Right forelimb (tissue), 1 donor: Measurements from ENCODE around the gene TBC1D8.
A peak's percentile ranks its signal among the peaks of the same experiment; 100 is the strongest.

Source experiments
- DNase-seq: peaks from one replicate; pipeline ENCODE4 v3.0.0-alpha.2; 2018

TBC1D8 gene

DNA sequence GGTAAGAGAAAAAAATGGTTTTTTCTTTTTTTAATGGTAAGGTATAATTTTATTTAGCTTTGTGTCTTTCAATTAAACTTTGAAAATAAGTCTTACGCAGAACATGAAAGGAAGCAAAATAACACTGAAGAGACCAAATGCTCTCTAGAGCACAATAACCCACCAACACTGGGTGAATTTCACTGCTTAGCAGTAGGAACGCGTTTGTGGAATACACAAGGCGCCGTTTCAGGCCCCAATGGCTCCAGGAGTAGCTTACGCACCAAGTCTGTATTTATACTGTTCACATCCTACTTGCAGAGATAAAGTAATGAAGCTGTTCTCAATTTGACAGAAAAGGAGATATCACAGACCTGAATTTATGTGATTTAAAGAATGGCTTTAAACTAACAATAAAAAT, 125.6 kb downstream of the TBC1D8 start:
- DNase-seq: no peak

DNA sequence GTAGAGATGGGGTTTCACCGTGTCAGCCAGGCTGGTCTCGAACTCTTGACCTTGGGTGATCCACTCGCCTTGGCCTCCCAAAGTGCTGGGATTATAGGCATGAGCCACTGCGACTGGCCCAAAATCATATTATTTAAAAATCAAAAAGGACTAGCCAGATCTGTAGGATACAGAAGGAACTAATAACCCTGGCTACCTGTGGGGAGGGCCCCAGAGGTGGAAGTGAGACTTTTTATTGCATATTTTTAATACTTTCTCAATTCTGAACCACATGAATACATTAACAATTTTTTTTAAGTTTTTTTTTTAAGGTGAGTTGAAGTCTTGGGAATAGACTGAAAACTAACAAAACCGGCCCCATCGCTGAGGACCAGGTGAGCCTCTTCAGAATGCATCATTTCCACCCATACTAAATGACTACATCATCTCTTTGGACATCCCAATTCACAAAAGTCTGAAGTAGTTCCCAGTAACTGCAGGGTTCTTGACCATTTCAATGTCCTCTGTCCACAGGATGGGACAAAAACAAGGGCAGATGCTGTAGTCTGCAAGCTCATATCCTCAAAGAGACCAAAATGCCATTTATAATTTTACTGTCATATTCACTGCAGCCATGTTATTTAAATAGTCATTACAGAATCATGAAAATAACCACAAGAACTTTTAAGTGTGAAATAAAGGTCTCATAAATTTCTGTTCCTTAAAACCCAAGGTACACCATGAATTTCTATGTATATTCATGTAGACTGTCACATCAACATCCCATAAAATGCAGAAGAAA, 127.7 kb downstream of the TBC1D8 start:
- no peak for DNase-seq

DNA sequence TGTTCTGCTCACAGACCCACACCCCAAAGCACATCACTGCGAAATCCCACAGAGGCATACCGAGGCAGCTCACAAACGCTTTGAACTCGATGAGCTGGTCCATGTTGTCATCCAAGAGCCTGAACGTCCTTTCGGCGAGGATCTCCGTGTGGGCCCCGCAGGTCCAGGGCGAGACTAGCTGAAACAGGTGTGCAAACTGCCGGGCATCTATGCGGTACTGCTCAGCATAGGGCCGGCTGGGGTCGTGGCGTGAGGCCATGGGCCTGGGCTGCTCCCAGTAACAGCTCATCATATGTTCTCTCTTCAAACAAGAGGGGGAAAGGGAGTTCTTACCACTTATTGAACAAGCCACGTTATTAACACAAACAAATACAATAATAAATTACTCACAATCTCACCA, 129.0 kb downstream of the TBC1D8 start:
- DNase-seq: no peak

DNA sequence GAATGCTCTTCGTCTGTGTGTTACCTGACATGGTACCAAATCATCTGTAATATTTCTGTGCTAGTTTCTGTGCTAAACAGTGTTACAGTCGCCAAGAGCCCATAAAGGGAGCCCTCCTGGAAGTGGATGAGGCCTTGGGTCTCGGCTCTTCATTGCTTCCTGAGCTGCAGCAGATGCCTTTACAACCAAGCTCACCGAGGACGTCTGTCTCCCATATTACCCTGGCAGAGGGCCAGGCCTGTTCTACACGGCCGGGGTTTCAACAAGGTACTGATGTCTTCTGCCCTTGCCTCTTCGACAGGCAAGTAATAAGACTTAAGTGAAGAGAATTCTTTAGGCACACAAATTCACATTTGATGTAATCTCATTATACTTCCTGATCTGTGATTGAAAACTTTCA, 132.2 kb downstream of the TBC1D8 start:
- DNase-seq: no peak

DNA sequence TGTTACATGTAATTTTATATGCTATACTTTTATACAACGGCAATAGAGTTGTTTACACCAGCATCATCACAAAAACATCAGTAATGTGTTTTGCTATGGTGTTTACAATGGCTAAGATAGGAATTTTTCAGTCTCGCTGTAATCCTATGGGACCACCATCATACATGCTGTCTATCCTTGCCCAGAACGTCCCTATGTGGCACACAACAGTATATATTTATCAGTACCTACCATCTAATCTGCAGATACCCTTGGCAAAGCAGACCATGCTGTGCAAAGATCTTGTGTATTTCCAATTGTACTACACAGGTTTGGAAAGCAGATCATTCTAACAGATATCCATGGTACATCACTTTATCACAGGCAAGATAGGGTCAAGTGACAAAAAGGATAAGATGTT, 133.8 kb downstream of the TBC1D8 start:
- no peak for DNase-seq

DNA sequence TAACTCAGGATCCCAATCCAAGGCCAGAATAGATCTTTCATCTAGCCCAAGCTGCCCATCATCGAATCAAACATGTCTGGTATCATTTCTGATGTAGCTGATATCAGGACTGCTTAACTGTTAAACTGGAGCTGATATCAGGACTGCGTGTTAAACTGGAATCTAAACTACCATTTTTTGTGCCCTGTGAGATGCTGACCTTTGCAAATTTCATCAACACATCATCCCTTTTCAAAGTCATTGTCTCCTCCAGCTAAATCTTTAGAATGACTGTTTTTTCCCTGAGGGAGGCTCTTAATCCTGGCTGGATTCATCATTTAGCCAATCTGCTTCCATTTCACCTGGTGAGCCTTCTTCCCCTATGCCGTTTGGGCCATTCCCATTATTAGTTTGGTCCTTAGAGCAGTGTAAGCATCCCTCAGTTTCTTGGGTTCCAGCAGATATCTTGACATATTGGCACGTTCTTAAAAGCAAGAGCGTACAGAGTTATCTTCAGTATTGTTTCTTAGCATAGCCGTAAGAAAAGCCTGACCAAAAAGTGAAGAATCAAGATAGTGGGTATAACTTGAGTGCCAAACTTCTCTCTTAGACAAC, 136.8 kb downstream of the TBC1D8 start:
- no peak for DNase-seq

DNA sequence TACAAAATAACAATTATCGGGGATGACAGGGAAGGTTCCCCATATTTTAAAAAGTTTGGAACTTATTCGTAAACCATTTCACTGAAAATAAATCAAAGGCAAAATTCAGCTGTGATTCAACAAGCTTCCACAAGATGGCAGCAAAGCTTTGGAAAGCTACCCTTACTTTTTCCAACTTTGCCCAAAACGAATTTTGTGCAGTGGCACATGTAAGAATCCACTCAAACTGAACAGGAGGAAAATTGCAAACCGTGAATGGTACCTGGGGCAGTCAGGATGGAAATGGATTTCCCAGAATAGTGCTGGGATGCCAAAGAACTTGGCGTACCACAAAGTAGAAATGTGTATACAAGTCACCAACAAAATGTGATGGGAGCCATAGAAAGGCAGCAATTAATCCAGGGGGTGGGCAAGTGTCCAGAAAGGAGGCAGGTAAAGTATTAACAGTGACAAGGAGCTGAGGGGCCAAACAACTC, 138.4 kb downstream of the TBC1D8 start:
- DNase-seq: peak; percentile 66

DNA sequence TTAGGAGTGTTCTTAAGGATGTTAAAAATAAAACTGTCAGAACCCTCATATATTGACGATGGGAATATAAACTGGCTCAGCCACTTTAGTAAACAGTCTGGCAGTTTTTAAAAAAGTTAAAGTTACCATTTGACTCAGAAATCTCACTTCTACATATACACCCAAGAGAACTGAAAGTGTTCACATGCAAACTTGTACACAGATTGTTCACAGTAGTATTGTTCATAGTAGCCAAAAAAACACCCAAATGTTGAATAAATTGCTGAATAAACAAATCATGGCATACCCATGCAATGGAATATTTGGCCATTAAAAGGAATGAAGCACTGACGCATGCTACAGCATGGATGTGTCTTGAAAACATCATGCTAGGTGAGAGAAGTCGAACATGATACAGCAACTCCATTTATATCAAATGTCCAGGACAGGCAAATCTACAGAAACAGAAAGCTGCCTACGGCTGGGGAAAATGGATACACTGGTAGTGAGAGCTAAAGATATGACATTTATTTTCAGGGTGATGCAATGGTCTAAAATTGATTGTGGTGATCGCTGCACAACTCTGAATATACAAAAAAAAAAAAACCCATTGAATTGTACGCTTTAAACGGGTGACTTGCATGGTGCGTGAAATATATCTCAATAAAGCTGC, 139.0 kb downstream of the TBC1D8 start:
- no peak for DNase-seq

DNA sequence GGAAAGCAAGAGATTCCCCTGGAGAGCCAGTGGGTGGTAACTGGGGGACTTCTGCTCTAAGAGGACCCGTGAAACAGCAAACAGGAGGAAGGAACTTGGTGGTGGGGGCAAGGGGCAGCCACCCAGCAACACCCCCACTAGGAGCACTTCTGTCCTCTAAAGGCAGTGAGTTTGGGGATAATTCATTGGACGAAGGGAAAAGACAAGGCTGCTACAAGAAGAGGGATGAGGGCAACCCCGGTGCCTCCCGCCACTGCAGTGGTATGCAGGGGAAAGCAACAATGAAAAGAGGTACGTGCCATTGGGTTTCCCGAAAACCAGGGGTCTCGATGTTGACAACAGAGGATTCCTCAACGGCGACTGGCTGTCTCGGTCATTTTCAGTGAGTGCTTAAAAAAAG, 140.0 kb downstream of the TBC1D8 start:
- DNase-seq: no peak

DNA sequence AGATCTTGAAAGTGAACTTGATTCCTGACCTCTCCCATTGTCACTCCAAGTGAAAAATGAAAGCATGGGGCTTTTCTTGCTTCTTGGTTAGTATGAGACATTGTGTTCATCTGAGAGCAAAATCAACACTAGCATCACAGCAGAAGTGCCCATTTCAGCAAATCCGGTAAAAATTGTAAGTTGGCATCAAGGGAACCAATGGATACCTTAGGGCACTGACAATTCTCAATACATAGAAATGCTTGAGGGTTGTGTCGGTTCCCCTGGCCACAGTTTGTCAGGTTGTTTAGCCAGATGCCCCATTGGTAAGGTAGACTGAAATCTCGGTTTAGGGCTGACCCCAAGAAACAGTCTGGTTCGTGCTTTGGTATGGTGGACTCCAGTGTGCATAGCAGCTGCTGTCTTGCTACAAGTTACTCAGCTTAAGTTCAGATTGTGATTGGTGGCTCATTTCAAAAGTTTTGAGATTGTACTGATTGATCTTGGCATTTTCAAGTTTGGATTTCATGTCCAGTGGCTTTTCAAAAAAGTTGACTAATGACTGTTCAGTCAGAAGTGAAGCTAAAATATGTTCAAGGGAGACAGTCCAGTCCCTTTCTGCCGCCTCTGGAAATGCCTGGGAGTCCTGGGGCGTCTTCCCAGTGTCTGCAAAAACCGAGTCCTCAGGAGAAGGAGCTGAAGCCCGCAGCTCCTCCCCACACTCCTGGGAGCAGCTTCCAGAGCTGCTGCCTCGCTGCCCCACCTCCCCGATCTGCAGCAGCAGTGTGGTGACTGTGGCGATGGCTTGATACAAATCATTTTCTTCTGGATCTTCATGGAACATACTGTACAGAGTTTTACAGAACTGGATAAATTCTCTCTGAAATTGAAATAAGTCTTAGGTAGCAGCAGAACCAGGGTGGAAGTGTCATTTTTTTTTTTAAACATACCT, 143.5 kb downstream of the TBC1D8 start:
- DNase-seq: no peak

DNA sequence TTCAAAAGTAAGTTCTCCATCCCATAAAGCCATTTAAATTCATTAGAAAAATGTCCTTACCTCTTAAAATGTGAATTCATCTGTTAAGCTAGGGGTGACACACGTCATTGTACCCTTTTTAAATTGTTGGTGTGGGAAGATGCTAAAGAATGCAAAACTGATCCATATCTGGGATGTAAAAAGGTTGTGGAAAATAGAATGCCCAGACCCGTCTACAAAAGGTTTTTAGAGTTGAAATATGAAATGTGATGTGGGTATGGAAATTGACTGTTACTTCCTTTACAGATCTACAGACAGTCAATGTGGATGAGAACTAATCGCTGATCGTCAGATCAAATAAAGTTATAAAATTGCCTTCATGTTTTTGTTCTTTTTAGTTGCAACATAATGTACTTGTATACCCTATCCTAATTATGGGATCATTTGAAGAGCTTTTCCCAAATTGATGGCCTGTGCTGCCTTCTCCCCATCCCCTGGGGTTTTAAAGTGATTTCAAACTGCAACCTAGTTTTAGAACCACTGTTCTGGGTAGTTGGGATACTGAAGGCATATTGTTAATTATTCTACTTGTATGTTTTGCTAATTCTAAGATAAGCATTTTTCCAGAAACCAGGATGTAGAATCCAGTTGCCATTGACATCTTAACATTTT, 145.0 kb downstream of the TBC1D8 start:
- DNase-seq: no peak

DNA sequence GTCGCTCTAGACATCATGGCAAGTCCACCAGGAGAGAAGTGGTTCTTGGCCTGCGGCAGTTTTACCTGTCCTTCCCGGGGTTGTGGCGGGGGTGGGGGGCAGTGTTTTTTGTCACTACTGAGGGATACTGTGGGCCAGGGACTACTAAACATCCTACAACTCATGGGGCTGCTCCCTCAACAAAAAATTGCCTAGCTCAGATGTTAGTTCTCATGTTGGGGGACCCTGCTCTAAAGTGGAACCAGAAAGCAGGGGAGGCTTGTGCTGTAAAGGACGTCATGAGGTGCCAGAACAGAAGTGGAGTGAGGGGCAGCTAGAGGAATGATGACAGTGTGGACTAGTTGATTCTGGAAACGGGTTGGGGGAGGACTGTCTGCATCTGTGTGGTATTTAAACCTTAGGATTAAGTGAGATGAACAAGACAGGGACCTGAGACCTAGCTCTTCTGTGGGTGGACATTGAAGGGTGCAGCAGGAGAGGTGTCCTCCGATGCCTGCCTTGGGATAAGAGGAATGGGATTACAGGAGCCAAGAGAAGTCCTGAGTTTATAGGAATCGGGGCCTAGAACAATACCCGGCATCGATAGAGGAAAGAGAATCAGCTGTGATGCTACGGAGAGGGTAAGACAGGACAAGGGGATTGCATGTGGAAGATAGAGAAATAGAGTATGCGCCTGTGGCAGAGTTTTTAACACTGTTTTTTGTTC, 146.4 kb downstream of the TBC1D8 start:
- DNase-seq: no peak

DNA sequence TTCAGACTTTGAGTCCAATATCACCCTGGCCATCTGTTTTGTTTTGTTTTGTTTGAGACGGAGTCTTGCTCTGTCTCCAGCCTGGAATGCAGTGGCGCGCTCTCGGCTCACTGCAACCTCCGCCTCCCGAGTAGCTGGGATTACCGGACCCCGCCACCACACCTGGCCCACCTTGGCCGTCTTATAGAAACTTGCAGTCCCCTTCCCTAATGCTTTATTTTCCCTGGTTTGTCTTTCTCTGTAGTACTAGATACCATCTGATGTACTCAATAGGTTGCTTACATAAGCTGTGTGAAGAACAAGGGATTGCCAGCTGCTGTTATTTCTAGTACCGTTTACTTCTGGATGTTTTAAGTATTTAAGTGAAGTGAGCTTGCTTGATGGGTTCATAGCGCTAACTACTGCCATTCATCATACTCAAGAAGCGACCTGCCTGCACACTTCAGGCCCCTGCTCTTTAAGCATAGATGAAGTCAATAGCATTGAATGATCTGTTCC, 147.9 kb downstream of the TBC1D8 start:
- DNase-seq: no peak

DNA sequence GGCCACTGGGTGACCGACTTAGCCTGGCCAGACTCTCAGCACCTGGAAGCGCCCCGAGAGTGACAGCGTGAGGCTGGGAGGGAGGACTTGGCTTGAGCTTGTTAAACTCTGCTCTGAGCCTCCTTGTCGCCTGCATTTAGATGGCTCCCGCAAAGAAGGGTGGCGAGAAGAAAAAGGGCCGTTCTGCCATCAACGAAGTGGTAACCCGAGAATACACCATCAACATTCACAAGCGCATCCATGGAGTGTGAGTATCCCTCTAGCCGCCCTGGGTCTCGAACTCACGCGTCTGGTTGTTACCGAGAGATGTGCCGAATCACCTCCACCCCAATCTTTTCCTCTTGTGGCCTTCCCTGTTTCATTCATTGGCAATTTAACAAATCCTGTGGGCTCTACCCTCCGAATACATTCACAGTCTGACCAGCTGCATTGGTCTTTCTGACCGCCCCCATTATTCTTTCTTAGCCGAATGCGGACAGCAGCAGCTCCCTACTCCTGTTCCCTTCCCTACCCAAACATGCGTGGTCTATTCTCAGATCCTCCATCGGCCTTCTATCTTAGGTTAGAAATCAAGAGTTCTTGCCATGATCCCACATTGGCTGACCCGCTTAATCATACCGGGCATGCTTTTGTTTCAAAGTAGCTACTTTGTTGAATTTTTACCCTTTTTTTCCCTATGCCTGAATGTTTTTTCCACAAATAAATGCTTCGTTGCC, 148.5 kb downstream of the TBC1D8 start:
- peak; percentile 48 for DNase-seq

DNA sequence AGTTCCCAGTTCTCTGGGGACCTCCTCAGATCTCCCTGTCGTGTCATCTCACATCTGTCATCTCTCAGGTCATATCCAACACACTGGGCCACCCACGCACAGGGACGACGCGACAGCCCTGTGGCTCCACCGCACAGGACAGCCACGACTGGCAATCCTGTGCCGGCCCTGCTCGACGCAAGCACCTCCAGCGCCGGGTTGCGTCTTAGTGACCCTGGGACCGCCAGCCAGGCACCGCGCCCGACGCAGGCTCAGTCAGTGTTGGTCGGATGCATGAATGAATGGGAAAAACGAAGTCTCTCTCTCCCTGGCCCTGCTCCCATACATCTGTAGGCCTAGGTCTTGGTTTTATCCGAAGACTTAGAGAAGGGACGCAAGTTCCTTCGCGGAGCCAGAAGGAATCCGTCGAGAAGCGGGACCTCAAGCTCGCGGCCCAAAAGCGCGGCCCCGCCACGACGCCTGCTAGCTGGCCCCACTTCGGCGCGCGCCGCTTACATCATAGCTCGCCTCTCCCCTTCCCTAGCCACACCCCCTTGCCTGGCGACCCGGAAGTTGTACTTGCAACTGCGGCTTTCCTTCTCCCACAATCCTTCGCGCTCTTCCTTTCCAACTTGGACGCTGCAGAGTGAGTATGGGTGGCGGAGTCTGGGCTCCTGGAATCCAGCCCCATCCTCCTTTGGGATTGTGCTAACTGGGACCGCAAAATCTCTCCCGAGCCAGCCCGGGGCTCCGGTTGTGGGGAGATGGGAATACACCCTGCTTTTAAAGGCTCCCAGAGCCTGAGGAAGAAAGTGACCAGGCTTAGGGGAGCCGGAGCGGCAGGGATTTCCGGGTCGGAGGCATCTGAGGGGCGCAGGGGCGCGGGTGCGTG, 149.3 kb downstream of the TBC1D8 start, which contains the start of gene RPL31:
Gene RPL31 (plus strand): TSS at position 599 of the 871 bp plus-strand sequence. CDS start 413 bp downstream, outside the sequence.
- DNase-seq: peak; percentile 97

DNA sequence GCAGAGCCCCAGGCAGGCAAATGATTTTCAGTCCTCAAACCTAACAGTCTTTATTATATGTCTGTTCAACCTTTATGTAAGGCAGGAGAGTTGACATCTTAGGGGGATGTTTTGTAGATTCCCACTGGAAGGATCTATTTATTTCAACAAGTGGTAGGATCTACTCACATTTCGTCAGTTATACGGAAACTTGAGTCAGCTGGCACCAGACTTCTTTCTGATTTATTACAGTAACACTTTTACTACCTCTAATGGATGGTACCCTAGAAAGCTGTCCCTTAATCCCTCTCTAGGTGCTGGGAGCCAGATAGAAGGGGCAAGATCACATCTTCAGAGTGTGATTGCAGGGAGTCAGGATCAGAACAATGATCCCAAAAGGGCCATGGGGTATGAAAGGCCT, 151.2 kb downstream of the TBC1D8 start:
- no peak for DNase-seq

DNA sequence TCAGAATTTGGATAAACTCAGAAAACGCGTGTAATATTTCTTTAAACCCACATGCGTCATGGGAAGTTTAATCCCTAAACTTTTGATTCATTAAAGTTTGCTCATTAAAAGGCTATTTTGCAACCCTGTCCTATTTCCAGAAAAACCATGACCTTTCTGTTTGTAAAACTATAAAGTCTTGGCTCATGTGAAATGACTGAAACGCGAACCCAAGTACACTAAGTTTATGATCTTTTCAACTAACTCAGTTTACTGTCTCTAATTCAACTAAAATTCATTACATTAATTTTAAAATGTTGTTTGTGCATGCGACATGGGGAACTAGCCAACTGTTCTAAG, 153.0 kb downstream of the TBC1D8 start:
- DNase-seq: no peak

DNA sequence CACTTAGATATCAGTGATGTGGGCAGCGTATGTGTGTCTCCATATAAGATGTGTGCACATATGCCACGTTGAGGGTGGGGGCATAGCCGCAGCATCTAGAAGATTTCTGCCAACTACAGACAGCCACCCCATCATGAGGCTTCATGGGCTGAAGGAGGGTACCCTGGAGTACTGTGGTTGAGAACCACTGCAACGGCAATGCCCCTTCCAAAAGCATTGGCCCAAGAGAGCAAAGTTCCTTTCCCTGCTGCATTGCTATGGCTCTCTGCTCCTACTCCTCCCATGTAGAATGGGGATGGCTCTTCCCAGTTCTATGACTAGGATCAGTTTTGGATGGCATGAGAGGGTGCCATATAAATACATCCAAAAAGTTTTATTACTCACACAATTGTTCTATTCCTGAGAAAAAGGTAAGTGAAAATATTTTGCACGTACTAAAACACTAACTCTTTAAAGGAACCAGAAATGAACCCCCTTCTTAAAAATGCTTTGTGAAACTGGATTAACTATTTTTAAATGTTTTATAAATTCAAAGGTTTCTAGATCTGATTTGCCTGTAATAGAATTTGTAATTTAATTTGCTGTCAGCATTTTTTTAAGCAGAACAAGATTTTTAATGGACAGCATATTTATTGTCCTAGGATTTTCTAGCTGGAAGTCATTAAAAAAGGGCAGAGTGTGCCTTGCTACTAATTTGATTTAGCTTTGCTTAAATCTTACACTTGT, 153.5 kb downstream of the TBC1D8 start:
- no peak for DNase-seq
